Colonic mucosa (tissue), 4 donors: ENCODE measurements around the gene PDZRN3. TPM values are rescaled to one million over a fixed set of nuclear protein-coding genes. Genes with fewer than 3 reads are reported as not detected.

Source experiments
- DNase-seq: peaks from one replicate; pipeline ENCODE4 v3.0.0-alpha.2; 2020
- H3K27ac ChIP-seq: fragments of 200-600 bp; one replicate; pipeline ENCODE4 v1.8.0; 2021
- H3K27me3 ChIP-seq: fragments of 200-600 bp; one replicate; pipeline ENCODE4 v1.8.0; 2021
- H3K36me3 ChIP-seq: fragments of 200-600 bp; one replicate; pipeline ENCODE4 v1.8.0; 2021
- H3K4me1 ChIP-seq: fragments of 200-600 bp; one replicate; pipeline ENCODE4 v1.8.0; 2021; ENCODE audit warnings: mild to moderate bottlenecking
- H3K4me3 ChIP-seq: fragments of 200-600 bp; one replicate; pipeline ENCODE4 v1.8.0; 2021
- H3K9ac ChIP-seq, 2 donors: one replicate each; pipeline ENCODE4 v1.7.0; 2013; ENCODE audit warnings: control low read depth in 2 of 2, low read depth in 2 of 2, low read length in 2 of 2
- H3K9me3 ChIP-seq: fragments of 200-600 bp; one replicate; pipeline ENCODE4 v1.8.0; 2021
- intact Hi-C: fragments of 100-400 bp; cut with DNase I; formaldehyde crosslinking; loops from one replicate; pipeline ENCODE4 v1.14.1; 2022
- total RNA-seq, 2 donors: library from RNA; stranded (reverse); fragmentation: NEBNext Ultra II Directional in 1 of 2; extraction: Animal tissue kit (Norgen Biotek cat#: 25700) in 1 of 2; gene quantifications; one replicate each; pipeline ENCODE4 v1.2.1, GENCODE V29; 2021
- TF ChIP-seq, protein P1 (sequence below): fragments of 200-600 bp; IDR thresholded peaks from one replicate; pipeline ENCODE4 v1.8.0; 2022; ENCODE audit warnings: antibody characterized with exemption, mild to moderate bottlenecking
- donor health status: healthy.
- donor health status: DM: no; HTN: no; CAD: no.
- donor health status: DM: no; HTN: no; CAD: no.

PDZRN3 gene
- total RNA-seq, 2 donors from 2014 or later, result 13.6 to 19.1 TPM

DNA sequence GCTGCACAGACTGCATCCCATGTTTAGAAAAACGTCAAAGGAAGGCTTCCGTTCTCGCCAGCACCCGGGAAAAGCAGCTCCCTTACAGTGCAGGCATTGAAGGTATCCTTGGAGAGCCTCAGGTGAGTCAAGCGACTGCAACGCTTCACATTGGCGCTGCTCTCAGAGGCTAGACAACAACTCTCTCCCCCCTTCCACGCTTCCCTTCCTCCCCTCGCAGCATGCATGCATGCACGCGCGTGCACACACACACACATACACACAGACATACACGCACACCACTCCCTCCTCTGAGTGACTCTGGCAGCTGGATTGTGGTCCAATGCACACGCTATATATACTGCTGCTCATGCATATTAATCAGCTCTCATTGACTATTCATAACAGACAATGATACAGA, 191.1 kb downstream of the PDZRN3 start:
- intact Hi-C loops, result loop anchor here (2.0 kb wide), 1 partner anchor 333 kb away; no protein-coding TSS in a partner anchor
- no peaks in the 10 kb centered on the region for H3K9me3 ChIP-seq
- no peak overlapping the region for H3K9ac ChIP-seq
- no peaks in the 10 kb centered on the region for H3K27me3 ChIP-seq
- no peak for DNase-seq
- H3K27ac ChIP-seq, result no peak overlapping the region
- no peaks in the 10 kb centered on the region for H3K4me1 ChIP-seq
- H3K4me3 ChIP-seq, result no peak overlapping the region
- TF ChIP-seq, protein P1, sequence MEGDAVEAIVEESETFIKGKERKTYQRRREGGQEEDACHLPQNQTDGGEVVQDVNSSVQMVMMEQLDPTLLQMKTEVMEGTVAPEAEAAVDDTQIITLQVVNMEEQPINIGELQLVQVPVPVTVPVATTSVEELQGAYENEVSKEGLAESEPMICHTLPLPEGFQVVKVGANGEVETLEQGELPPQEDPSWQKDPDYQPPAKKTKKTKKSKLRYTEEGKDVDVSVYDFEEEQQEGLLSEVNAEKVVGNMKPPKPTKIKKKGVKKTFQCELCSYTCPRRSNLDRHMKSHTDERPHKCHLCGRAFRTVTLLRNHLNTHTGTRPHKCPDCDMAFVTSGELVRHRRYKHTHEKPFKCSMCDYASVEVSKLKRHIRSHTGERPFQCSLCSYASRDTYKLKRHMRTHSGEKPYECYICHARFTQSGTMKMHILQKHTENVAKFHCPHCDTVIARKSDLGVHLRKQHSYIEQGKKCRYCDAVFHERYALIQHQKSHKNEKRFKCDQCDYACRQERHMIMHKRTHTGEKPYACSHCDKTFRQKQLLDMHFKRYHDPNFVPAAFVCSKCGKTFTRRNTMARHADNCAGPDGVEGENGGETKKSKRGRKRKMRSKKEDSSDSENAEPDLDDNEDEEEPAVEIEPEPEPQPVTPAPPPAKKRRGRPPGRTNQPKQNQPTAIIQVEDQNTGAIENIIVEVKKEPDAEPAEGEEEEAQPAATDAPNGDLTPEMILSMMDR, result no peak
- no peaks in the 10 kb centered on the region for H3K36me3 ChIP-seq

DNA sequence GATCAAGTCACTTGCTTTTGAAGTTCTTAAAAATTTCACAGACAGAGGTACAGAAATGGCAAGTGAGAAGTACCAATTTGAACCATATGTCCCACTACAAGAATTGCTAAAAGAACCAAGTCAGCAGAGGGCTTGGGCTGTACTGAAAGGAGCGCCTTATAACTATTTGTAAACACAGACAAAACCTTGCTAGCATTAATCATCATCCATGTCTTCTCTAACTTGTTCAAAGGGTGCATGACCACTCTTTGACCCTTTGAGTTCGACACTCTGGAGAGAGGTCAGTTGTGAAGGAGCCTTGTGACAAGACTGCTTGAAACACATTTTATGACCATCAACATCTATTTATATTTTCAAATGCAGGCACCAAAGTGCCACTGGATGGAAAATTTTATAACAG, 191.7 kb downstream of the PDZRN3 start:
- Histone ChIP-seq H3K4me3 (no peak overlapping the region), H3K27me3 (no peaks in the 10 kb centered on the region), H3K27ac (no peak overlapping the region), H3K4me1 (no peaks in the 10 kb centered on the region), H3K36me3 (no peaks in the 10 kb centered on the region), H3K9me3 (no peaks in the 10 kb centered on the region), H3K9ac (no peak overlapping the region)
- intact Hi-C loops, result no loop called here
- DNase-seq, result no peak
- TF ChIP-seq, protein P1, result no peak

DNA sequence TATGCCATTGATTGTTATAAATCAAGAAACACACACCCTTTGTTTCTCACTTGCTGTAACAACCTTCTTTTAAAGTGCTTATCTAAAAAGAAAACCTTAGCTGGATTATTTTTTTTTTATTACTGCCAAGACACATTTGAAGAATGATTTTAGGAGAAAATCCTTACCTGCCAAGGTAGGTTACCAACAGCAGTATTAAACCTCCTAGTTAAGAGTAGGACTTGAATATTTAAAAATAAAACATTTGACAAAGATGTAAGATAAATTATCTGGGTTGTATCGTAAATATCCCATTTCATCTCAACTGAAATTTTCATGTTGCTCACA, 192.1 kb downstream of the PDZRN3 start:
- TF ChIP-seq, protein P1, result no peak
- Histone ChIP-seq H3K9ac (no peak overlapping the region), H3K4me3 (no peak overlapping the region), H3K27me3 (no peaks in the 10 kb centered on the region), H3K9me3 (no peaks in the 10 kb centered on the region), H3K36me3 (no peaks in the 10 kb centered on the region), H3K27ac (no peak overlapping the region), H3K4me1 (no peaks in the 10 kb centered on the region)
- DNase-seq, result no peak
- intact Hi-C loops, result no loop called here

DNA sequence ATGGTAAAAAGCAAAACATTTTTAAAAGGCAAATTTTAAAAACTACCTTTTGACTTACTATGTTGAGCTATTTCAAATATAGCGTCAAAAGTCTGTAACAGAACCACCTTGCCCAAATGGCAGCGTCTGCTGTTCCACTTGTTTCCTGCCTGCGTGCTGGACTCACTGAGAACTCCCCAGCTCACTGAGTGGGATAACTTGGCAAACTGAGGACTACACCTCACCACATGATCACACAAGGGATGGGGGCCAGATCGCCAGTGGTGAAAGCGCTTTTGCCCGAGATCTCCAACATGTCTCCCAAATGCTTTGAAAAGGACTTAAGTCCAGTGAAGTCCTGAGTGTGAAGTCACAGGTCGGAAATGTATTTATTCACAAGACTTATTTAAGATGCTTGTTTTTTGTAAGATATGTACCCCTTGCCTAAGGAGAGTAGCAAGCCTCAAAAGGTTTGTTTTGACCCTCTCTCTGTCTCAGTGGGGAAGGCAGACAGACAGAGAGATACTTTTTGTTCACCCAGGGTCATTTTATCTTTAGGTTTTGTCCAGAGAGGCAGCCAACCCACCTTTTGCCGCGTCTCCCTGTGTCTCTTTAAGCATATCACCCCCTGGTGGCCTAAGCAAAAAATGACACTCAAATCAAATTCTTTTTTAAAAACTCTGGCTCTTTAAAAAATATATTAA, 192.6 kb downstream of the PDZRN3 start:
- Histone ChIP-seq H3K27ac (no peak overlapping the region), H3K27me3 (no peaks in the 10 kb centered on the region), H3K9me3 (no peaks in the 10 kb centered on the region), H3K4me3 (no peak overlapping the region), H3K36me3 (no peaks in the 10 kb centered on the region), H3K9ac (no peak overlapping the region), H3K4me1 (no peaks in the 10 kb centered on the region)
- intact Hi-C loops, result no loop called here
- no peak for DNase-seq
- TF ChIP-seq, protein P1, result peak; percentile 61

DNA sequence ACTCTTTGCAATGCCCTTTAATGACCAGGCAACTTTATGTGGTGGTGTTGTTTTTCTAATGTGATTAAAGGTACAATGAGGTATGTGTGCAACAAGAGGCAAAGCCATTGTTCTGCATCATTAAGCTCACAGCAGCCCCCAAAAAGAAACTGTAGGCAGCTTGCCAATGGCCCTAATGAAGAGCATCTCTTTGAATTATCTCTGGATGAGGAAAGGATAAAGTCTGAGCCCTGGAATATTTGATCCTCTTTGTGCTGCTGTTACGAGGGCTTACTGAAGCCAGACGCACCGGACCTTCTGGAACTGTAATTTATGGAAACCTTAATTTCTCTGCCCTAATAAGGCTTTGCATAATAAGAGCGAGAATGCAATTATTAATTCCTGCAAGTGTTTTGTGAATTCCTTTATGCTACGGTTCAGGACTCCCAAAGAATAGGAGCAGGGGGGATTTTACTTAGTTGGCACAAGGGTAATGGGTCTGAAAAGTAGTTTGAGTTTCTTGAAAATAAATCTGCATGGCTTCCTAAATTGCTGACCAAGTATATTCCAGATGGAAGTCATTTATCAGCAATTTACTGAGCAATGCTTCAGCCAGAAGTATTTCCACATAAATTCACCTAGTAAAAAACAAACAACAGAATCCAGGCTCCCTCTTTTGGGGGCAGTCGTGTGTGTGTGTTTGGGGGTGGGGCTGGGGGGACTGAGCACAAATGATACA, 193.4 kb downstream of the PDZRN3 start:
- no peak overlapping the region for H3K27ac ChIP-seq
- H3K27me3 ChIP-seq, result no peaks in the 10 kb centered on the region
- no peak overlapping the region for H3K9ac ChIP-seq
- TF ChIP-seq, protein P1, result no peak
- no peaks in the 10 kb centered on the region for H3K4me1 ChIP-seq
- DNase-seq, result no peak
- H3K36me3 ChIP-seq, result no peaks in the 10 kb centered on the region
- intact Hi-C loops, result no loop called here
- no peak overlapping the region for H3K4me3 ChIP-seq
- no peaks in the 10 kb centered on the region for H3K9me3 ChIP-seq
